Measurements from ENCODE around the gene PRSS27. TPM values are rescaled to one million over a fixed set of nuclear protein-coding genes. Genes with fewer than 3 reads are reported as not detected.
"Not testable (repeated sequence)": the region's sequence is repeated elsewhere in the genome, so short reads cannot be mapped to it uniquely, and the experiment has no call there.

Gene PRSS27
- total RNA-seq, 4 donors from 2014 or later, result 1.2 TPM; not detected in 2

DNA sequence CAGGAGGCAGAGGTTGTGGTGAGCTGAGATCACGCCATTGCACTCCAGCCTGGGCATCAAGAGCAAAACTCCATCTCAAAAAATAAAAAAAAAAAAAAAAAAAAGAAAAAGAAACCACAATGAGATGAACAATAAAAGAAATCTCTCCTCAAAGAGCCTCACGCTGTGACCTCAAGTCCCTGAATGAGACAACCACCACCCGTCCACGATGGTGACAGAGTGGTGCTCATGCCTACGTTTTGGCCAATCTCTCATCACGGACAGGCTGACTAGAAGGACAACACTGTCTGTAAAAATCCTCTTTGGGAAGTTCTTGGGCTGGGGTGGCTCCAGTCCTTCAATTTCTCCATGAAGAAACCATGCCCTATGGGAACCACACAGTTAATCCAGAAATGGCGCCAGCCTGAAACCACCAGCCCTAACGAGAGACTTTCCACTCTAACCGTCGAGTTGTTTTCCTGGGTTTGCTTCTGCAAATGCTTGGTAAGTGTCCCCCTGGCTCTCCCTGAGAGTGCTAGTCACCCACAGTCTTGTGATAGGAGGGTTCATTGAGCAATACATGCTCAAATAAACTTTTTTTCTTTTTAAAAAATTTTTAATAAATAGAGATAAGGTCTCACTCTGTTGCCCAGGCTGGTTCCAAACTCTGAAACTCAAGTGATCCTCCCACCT is 15.0 kb upstream of the PRSS27 start:
- Histone ChIP-seq H3K27me3 (no peaks in the 10 kb centered on the region), H3K4me1 (no peaks in the 10 kb centered on the region), H3K4me3 (no peak overlapping the region), H3K27ac (no peak overlapping the region), H3K36me3 (no peaks in the 10 kb centered on the region), H3K9me3 (no peaks in the 10 kb centered on the region)
- TF ChIP-seq POLR2A (IDR thresholded peaks at IDR 0.05), result no peak
- TF ChIP-seq, protein P1, sequence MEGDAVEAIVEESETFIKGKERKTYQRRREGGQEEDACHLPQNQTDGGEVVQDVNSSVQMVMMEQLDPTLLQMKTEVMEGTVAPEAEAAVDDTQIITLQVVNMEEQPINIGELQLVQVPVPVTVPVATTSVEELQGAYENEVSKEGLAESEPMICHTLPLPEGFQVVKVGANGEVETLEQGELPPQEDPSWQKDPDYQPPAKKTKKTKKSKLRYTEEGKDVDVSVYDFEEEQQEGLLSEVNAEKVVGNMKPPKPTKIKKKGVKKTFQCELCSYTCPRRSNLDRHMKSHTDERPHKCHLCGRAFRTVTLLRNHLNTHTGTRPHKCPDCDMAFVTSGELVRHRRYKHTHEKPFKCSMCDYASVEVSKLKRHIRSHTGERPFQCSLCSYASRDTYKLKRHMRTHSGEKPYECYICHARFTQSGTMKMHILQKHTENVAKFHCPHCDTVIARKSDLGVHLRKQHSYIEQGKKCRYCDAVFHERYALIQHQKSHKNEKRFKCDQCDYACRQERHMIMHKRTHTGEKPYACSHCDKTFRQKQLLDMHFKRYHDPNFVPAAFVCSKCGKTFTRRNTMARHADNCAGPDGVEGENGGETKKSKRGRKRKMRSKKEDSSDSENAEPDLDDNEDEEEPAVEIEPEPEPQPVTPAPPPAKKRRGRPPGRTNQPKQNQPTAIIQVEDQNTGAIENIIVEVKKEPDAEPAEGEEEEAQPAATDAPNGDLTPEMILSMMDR (IDR thresholded peaks at IDR 0.05), result no peak
- no peak for DNase-seq

DNA sequence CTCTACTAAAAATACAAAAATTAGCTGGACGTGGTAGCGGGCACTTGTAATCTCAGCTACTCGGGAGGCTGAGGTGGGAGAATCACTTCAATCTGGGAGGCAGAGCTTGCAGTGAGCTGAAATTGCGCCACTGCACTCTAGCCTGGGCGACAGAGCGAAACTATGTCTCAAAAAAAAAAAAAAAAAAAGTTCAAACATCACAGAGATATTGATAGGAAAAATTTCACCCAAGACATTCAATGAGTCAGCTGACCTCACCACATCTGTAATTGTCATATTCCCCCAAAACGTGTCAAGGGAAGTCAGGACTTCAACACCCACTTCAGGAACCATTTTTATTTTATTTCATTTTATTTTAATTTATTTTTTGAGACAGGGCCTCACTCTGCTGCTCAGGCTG is 8.0 kb upstream of the PRSS27 start:
- H3K9me3 ChIP-seq, result no peaks in the 10 kb centered on the region
- H3K36me3 ChIP-seq, result no peaks in the 10 kb centered on the region
- H3K27ac ChIP-seq, result no peak overlapping the region
- TF ChIP-seq, protein P1 (IDR thresholded peaks at IDR 0.05), result no peak
- TF ChIP-seq POLR2A (IDR thresholded peaks at IDR 0.05), result no peak
- DNase-seq, result no peak
- no peaks in the 10 kb centered on the region for H3K4me1 ChIP-seq
- H3K27me3 ChIP-seq, result no peaks in the 10 kb centered on the region
- no peak overlapping the region for H3K4me3 ChIP-seq

DNA sequence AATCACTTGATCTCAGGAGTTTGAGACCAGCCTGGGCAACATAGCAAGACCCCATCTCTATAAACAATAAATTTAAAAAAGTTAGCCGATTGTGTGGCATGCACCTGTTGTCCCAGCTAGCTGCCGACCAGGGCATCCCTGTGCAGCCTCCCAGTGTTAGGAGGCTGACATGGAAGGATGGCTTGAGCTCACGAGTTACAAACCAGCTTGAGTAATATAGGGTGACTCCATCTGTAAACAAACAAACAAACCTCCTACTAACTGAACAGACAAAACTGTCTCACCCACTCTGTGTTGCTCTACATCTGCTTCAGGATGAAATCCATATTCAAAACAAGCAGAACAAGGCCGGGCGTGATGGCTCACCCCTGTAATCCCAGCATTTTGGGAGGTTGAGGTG is 6.9 kb upstream of the PRSS27 start:
- Histone ChIP-seq H3K36me3 (no peaks in the 10 kb centered on the region), H3K4me1 (no peaks in the 10 kb centered on the region), H3K27ac (no peak overlapping the region), H3K9me3 (no peaks in the 10 kb centered on the region), H3K4me3 (no peak overlapping the region), H3K27me3 (no peaks in the 10 kb centered on the region)
- TF ChIP-seq, protein P1 (IDR thresholded peaks at IDR 0.05), result no peak
- no peak for TF ChIP-seq POLR2A (IDR thresholded peaks at IDR 0.05)
- no peak for DNase-seq

DNA sequence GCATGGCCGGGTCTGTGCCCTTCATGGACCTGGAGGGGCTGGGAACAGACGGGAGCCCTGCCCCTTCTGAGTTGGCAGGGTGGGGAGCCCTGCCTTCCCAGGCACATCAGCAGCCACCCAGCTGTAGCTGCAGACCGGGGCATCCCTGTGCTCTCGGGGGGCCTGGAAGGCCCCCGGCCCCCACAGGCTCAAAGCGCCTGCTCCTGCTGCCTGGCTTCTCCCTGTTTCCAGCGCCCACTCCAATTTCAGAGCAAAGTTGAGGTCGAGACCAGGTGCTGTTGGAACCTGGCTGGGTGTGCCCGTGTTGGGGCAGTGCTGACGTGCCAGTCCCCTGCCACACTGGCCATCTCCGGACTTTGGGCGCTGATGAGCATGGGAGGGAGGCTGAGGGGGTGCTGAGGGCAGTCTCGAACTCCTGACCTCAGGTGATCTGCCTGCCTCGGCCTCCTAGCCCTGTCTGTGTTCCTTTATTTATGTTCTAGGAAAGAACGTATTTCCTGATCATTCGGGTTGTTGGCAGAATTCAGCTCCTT is 4.9 kb upstream of the PRSS27 start:
- TF ChIP-seq POLR2A (IDR thresholded peaks at IDR 0.05), result no peak
- TF ChIP-seq, protein P1 (IDR thresholded peaks at IDR 0.05), result no peak
- Histone ChIP-seq H3K4me3 (no peak overlapping the region), H3K27me3 (no peaks in the 10 kb centered on the region), H3K27ac (no peak overlapping the region), H3K4me1 (peaks cover 0 to 9% (median 3%) of the 10 kb centered on the region in 4 donors), H3K9me3 (no peaks in the 10 kb centered on the region), H3K36me3 (no peaks in the 10 kb centered on the region)
- no peak for DNase-seq

DNA sequence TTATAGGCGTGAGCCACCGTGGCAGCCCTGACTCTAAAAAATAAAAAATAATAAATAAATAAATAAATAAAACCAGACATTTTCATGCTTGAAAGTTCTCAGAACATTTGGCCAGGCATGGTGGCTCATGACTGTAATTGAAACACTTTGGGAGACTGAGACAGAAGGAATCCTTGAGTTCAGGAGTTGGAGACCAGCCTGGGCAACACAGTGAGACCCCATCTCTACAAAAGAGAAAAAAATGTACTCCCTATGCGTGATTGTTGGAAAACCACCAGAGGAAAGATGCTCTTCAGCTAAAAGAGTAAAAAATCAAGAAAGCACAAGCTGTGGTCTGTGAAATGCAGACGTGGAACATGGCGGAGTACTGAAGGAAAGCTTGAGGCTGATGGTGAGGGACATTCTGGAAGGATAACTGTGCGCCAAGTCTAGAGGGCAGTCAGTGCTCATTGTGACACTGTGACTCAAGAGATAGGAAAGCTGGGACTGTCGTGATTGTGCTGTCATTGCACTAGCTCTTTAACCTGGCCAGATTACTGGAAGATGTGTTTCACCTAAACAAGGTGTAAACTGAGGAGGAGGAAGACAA is 4.2 kb upstream of the PRSS27 start:
- no peak overlapping the region for H3K27ac ChIP-seq
- H3K4me3 ChIP-seq, result no peak overlapping the region
- no peak for TF ChIP-seq POLR2A (IDR thresholded peaks at IDR 0.05)
- TF ChIP-seq, protein P1 (IDR thresholded peaks at IDR 0.05), result no peak
- H3K4me1 ChIP-seq, result peaks cover 0 to 15% (median 3%) of the 10 kb centered on the region in 4 donors
- no peaks in the 10 kb centered on the region for H3K36me3 ChIP-seq
- H3K27me3 ChIP-seq, result no peaks in the 10 kb centered on the region
- DNase-seq, result no peak
- no peaks in the 10 kb centered on the region for H3K9me3 ChIP-seq

DNA sequence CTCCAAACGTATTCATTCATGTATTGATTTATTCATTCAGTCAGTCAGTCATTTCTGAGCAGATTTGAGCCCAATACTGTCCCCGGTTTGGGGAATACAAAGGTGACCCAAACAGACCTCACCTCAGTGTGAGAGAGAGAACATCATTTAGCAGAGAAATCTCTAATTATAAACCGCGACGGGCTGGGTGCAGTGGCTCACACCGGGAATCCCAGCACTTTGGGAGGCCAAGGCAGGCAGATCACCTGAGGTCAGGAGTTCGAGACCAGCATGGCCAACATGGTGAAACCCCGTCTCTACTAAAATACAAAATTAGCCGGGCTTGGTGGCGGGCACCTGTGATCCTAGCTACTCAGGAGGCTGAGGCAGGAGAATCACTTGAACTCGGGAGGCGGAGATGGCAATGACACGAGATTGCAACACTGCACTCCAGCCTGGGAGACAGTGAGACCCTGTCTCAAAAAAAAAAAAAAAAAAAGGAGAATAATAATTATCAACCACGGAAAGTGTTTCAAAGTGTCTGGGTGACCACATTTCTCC is 1.7 kb upstream of the PRSS27 start:
- H3K27me3 ChIP-seq, H3K36me3 ChIP-seq, DNase-seq, H3K9me3 ChIP-seq: not testable (repeated sequence)
- Histone ChIP-seq H3K27ac (peak overlapping the region; percentile 56 to 91 (median 79)), H3K4me1 (peaks cover 0 to 15% (median 3%) of the 10 kb centered on the region in 4 donors), H3K4me3 (peak overlapping the region; percentile 54 to 87 (median 72))

Measured in Peyer's patch (tissue), 4 donors.